Measurements from ENCODE around the gene CXorf66. TPM values are rescaled to one million over a fixed set of nuclear protein-coding genes. Genes with fewer than 3 reads are reported as not detected.

CXorf66 gene, protein sequence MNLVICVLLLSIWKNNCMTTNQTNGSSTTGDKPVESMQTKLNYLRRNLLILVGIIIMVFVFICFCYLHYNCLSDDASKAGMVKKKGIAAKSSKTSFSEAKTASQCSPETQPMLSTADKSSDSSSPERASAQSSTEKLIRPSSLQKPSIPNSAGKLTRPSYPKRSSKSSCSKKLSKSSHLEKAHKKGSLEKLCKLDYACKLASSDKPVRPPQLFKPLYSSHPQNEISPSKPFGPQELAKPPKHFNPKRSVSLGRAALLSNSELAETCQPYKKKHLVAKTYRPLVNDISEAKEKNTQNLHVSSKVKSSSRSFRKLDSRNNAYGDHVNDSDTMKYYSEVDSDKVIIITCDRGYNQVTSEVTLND
- total RNA-seq (ENCODE audit: unreplicated experiment): not detected
- long read RNA-seq: 0 reads

DNA sequence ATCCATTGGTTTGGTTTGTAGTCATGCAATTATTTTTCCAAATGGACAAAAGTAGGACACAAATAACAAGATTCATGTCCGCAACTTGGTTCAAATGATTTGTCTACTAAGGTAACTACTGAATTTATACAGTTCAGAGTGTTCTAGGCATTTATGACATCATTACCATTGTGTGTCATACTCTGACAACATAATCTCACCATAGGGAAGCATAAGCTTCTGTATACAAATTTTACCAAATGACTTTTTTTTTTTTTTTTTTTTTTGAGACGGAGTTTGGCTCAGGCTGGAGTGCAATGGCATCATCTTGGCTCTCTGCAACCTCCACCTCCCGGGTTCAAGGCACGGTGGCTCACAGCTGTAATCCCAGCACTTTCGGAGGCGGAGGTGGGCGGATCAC is at the start of gene CXorf66:
TSS of gene CXorf66 (minus strand) at position 101 of the 400 bp plus-strand sequence. CDS start at position 76, 25 bp downstream.
- Mint-ChIP-seq H3K9me3 (ENCODE audit: unreplicated experiment) (no peaks in the 10 kb centered on the region), H3K4me1 (ENCODE audit: unreplicated experiment) (no peaks in the 10 kb centered on the region), H3K36me3 (ENCODE audit: low read depth, unreplicated experiment) (no peaks in the 10 kb centered on the region), H3K27me3 (ENCODE audit: unreplicated experiment) (peaks cover 1% of the 10 kb centered on the region), H3K27ac (ENCODE audit: unreplicated experiment) (no peak within 1 kb of the TSS), H3K4me3 (ENCODE audit: unreplicated experiment) (no peak within 1 kb of the TSS)
- DNase-seq (ENCODE audit: low spot score): no peak
- TF ChIP-seq, protein P1, sequence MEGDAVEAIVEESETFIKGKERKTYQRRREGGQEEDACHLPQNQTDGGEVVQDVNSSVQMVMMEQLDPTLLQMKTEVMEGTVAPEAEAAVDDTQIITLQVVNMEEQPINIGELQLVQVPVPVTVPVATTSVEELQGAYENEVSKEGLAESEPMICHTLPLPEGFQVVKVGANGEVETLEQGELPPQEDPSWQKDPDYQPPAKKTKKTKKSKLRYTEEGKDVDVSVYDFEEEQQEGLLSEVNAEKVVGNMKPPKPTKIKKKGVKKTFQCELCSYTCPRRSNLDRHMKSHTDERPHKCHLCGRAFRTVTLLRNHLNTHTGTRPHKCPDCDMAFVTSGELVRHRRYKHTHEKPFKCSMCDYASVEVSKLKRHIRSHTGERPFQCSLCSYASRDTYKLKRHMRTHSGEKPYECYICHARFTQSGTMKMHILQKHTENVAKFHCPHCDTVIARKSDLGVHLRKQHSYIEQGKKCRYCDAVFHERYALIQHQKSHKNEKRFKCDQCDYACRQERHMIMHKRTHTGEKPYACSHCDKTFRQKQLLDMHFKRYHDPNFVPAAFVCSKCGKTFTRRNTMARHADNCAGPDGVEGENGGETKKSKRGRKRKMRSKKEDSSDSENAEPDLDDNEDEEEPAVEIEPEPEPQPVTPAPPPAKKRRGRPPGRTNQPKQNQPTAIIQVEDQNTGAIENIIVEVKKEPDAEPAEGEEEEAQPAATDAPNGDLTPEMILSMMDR (IDR thresholded peaks at IDR 0.05; ENCODE audit: unreplicated experiment): no peak

DNA sequence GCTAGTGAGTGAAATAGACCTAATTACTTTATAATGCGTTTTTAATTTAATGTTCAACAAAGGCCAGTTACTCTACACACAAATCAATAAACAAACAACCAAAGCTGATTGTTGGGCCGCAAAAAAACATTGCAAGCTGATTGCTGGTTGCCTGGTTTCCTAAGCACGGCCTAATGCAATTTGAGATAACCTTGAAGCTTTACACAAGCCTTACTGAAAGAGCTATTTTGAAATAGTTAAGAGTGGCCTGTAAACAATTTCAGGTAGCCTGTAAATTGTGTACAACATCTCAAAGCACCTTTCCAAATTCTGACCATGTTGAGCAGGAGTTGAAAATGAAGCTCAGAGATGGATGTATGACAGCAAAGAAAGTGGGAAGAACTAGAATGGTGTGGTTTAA is 17.5 kb upstream of the CXorf66 start:
- TF ChIP-seq, protein P1 (IDR thresholded peaks at IDR 0.05; ENCODE audit: unreplicated experiment): no peak
- H3K9me3 Mint-ChIP-seq (ENCODE audit: unreplicated experiment): no peaks in the 10 kb centered on the region
- no peaks in the 10 kb centered on the region for H3K36me3 Mint-ChIP-seq (ENCODE audit: low read depth, unreplicated experiment)
- no peak overlapping the region for H3K27ac Mint-ChIP-seq (ENCODE audit: unreplicated experiment)
- no peak overlapping the region for H3K4me3 Mint-ChIP-seq (ENCODE audit: unreplicated experiment)
- H3K4me1 Mint-ChIP-seq (ENCODE audit: unreplicated experiment): no peaks in the 10 kb centered on the region
- H3K27me3 Mint-ChIP-seq (ENCODE audit: unreplicated experiment): no peaks in the 10 kb centered on the region
- DNase-seq (ENCODE audit: low spot score): no peak

DNA sequence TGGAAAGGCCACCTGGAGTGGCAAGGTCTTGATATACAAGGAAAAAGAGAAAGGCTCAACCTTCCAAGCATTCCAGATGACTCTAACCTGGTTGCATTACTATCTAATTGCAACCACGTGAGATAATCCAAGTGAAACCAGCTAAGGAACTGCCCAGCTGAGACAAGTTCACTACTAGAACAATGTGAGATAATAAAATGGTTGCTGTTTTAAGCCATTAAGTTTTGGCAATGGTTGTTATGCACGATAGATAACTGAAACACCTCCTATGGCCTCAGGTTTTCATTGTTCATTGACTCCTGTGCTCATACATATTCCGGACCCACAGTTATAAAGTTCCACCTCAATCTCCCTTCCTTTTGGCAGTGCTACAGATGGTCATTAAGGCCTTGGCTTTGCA is 9.2 kb upstream of the CXorf66 start:
- H3K4me3 Mint-ChIP-seq (ENCODE audit: unreplicated experiment): no peak overlapping the region
- TF ChIP-seq, protein P1 (IDR thresholded peaks at IDR 0.05; ENCODE audit: unreplicated experiment): no peak
- DNase-seq (ENCODE audit: low spot score): no peak
- no peak overlapping the region for H3K27ac Mint-ChIP-seq (ENCODE audit: unreplicated experiment)
- no peaks in the 10 kb centered on the region for H3K4me1 Mint-ChIP-seq (ENCODE audit: unreplicated experiment)
- H3K9me3 Mint-ChIP-seq (ENCODE audit: unreplicated experiment): no peaks in the 10 kb centered on the region
- no peaks in the 10 kb centered on the region for H3K36me3 Mint-ChIP-seq (ENCODE audit: low read depth, unreplicated experiment)
- no peaks in the 10 kb centered on the region for H3K27me3 Mint-ChIP-seq (ENCODE audit: unreplicated experiment)

DNA sequence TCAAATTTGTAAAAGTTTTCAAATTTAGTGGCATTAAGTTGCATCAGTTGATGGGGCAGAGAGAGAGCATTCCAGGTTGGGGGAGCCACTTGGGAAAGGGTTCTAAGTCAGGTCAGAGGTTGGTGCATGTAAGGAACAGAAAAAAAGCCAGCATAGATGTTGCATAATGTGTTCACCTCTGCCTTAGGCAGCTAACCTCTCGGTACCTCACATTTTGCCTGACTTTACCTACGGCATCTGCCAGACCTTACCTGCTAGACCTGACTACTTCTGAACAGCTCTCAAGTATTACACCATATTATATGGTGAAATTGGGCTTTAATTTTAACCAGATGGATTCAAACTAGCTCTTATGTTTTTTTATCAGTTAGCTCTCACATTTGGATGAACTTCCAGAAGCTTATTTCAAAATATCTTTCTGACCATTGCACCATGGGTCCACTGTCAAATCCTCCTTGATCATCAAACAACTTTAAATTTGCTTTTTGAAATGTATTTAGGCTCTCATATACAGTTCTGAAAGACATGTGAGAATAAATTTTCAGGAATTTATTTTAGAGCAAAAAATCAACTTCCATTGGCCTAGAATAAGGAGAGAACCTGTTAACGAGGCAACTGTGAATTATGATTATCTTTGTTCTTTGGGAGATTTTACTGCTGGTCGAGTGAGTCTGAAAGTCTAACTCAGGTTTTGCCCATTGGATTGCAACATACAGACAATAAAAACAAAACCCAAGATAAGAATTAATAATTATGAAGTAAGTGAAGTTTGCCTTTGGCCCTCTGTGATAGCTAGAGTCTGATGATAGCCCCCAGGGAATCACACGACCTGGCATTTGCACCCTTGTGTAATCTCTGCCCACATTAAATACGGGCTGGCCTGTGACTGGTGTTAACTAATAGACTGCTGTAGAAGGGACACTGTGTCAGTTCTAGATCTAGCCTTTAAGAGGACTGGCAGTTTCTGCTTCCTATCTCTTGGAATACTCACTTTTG is 7.6 kb upstream of the CXorf66 start:
- TF ChIP-seq, protein P1 (IDR thresholded peaks at IDR 0.05; ENCODE audit: unreplicated experiment): no peak

More for the DNA sequence above, 7.6 kb upstream of the CXorf66 start:
- H3K9me3 Mint-ChIP-seq (ENCODE audit: unreplicated experiment): no peaks in the 10 kb centered on the region
- H3K4me3 Mint-ChIP-seq (ENCODE audit: unreplicated experiment): no peak overlapping the region
- DNase-seq (ENCODE audit: low spot score): no peak
- H3K27me3 Mint-ChIP-seq (ENCODE audit: unreplicated experiment): peaks cover 1% of the 10 kb centered on the region
- H3K36me3 Mint-ChIP-seq (ENCODE audit: low read depth, unreplicated experiment): no peaks in the 10 kb centered on the region
- no peaks in the 10 kb centered on the region for H3K4me1 Mint-ChIP-seq (ENCODE audit: unreplicated experiment)
- H3K27ac Mint-ChIP-seq (ENCODE audit: unreplicated experiment): no peak overlapping the region
